ENCODE measurements around the gene FRS2.
A peak's percentile ranks its signal among the peaks of the same experiment; 100 is the strongest.

Gene FRS2

GRCh38 chr12:69466867-69467266, 3.3 kb upstream of the FRS2 start:
- Histone ChIP-seq H3K36me3 (ENCODE audit: control insufficient read depth, insufficient read depth, low read length) (no peaks in the 10 kb centered on the region), H3K9ac (ENCODE audit: low read length) (no peak overlapping the region), H3K4me3 (ENCODE audit: low read depth, low read length) (no peak overlapping the region), H3K4me1 (ENCODE audit: control insufficient read depth, insufficient read depth, low read length) (peaks cover 21% of the 10 kb centered on the region), H3K9me3 (ENCODE audit: control insufficient read depth, insufficient read depth, low read depth, low read length) (no peaks in the 10 kb centered on the region), H3K27ac (ENCODE audit: low read depth, low read length) (no peak overlapping the region), H3K27me3 (ENCODE audit: control insufficient read depth, insufficient read depth, low read length) (no peaks in the 10 kb centered on the region)

GRCh38 chr12:69467366-69467765, 2.8 kb upstream of the FRS2 start:
- peaks cover 22% of the 10 kb centered on the region for H3K4me1 ChIP-seq (ENCODE audit: control insufficient read depth, insufficient read depth, low read length)
- H3K9ac ChIP-seq (ENCODE audit: low read length), result no peak overlapping the region
- H3K27ac ChIP-seq (ENCODE audit: low read depth, low read length), result peak overlapping the region; percentile 22; the same call in 1 of the 2 replicates
- no peaks in the 10 kb centered on the region for H3K36me3 ChIP-seq (ENCODE audit: control insufficient read depth, insufficient read depth, low read length)
- H3K27me3 ChIP-seq (ENCODE audit: control insufficient read depth, insufficient read depth, low read length), result no peaks in the 10 kb centered on the region
- H3K4me3 ChIP-seq (ENCODE audit: low read depth, low read length), result no peak overlapping the region
- H3K9me3 ChIP-seq (ENCODE audit: control insufficient read depth, insufficient read depth, low read depth, low read length), result no peaks in the 10 kb centered on the region

GRCh38 chr12:69468237-69469026, 1.8 kb upstream of the FRS2 start:
- peaks cover 25% of the 10 kb centered on the region for H3K4me1 ChIP-seq (ENCODE audit: control insufficient read depth, insufficient read depth, low read length)
- no peak overlapping the region for H3K4me3 ChIP-seq (ENCODE audit: low read depth, low read length)
- no peaks in the 10 kb centered on the region for H3K27me3 ChIP-seq (ENCODE audit: control insufficient read depth, insufficient read depth, low read length)
- no peak overlapping the region for H3K9ac ChIP-seq (ENCODE audit: low read length)
- H3K27ac ChIP-seq (ENCODE audit: low read depth, low read length), result no peak overlapping the region
- H3K9me3 ChIP-seq (ENCODE audit: control insufficient read depth, insufficient read depth, low read depth, low read length), result no peaks in the 10 kb centered on the region
- no peaks in the 10 kb centered on the region for H3K36me3 ChIP-seq (ENCODE audit: control insufficient read depth, insufficient read depth, low read length)

- Histone ChIP-seq H3K9me3 (ENCODE audit: control insufficient read depth, insufficient read depth, low read depth, low read length) (no peaks in the 10 kb centered on the region), H3K36me3 (ENCODE audit: control insufficient read depth, insufficient read depth, low read length) (no peaks in the 10 kb centered on the region), H3K27me3 (ENCODE audit: control insufficient read depth, insufficient read depth, low read length) (no peaks in the 10 kb centered on the region), H3K9ac (ENCODE audit: low read length) (peak overlapping the region; percentile 93), H3K27ac (ENCODE audit: low read depth, low read length) (peak overlapping the region; percentile 96; the same call in 1 of the 2 replicates), H3K4me3 (ENCODE audit: low read depth, low read length) (peak overlapping the region; percentile 99), H3K4me1 (ENCODE audit: control insufficient read depth, insufficient read depth, low read length) (peaks cover 29% of the 10 kb centered on the region)
Measured at GRCh38 chr12:69469854-69470188, 367 bp upstream of the FRS2 start.

- Histone ChIP-seq H3K9ac (ENCODE audit: low read length) (peak overlapping the region; percentile 93), H3K4me1 (ENCODE audit: control insufficient read depth, insufficient read depth, low read length) (peaks cover 38% of the 10 kb centered on the region), H3K27ac (ENCODE audit: low read depth, low read length) (peak overlapping the region; percentile 96; the same call in 1 of the 2 replicates), H3K27me3 (ENCODE audit: control insufficient read depth, insufficient read depth, low read length) (no peaks in the 10 kb centered on the region), H3K9me3 (ENCODE audit: control insufficient read depth, insufficient read depth, low read depth, low read length) (no peaks in the 10 kb centered on the region), H3K4me3 (ENCODE audit: low read depth, low read length) (peak overlapping the region; percentile 99), H3K36me3 (ENCODE audit: control insufficient read depth, insufficient read depth, low read length) (no peaks in the 10 kb centered on the region)
Measured at GRCh38 chr12:69471076-69471430, 865 bp downstream of the FRS2 start.

GRCh38 chr12:69471667-69472385, 1.6 kb downstream of the FRS2 start:
- H3K4me3 ChIP-seq (ENCODE audit: low read depth, low read length), result peak overlapping the region; percentile 99
- no peak overlapping the region for H3K9ac ChIP-seq (ENCODE audit: low read length)
- peaks cover 38% of the 10 kb centered on the region for H3K4me1 ChIP-seq (ENCODE audit: control insufficient read depth, insufficient read depth, low read length)
- no peaks in the 10 kb centered on the region for H3K27me3 ChIP-seq (ENCODE audit: control insufficient read depth, insufficient read depth, low read length)
- no peak overlapping the region for H3K27ac ChIP-seq (ENCODE audit: low read depth, low read length)
- H3K36me3 ChIP-seq (ENCODE audit: control insufficient read depth, insufficient read depth, low read length), result no peaks in the 10 kb centered on the region
- H3K9me3 ChIP-seq (ENCODE audit: control insufficient read depth, insufficient read depth, low read depth, low read length), result no peaks in the 10 kb centered on the region

GRCh38 chr12:69473262-69473661, 3.1 kb downstream of the FRS2 start:
- peak overlapping the region; percentile 31 for H3K9ac ChIP-seq (ENCODE audit: low read length)
- no peaks in the 10 kb centered on the region for H3K9me3 ChIP-seq (ENCODE audit: control insufficient read depth, insufficient read depth, low read depth, low read length)
- H3K27me3 ChIP-seq (ENCODE audit: control insufficient read depth, insufficient read depth, low read length), result no peaks in the 10 kb centered on the region
- H3K27ac ChIP-seq (ENCODE audit: low read depth, low read length), result no peak overlapping the region
- no peaks in the 10 kb centered on the region for H3K36me3 ChIP-seq (ENCODE audit: control insufficient read depth, insufficient read depth, low read length)
- H3K4me3 ChIP-seq (ENCODE audit: low read depth, low read length), result 0 out of 2 replicates have a peak overlapping the region, but pooled peaks have one; percentile 12
- peaks cover 29% of the 10 kb centered on the region for H3K4me1 ChIP-seq (ENCODE audit: control insufficient read depth, insufficient read depth, low read length)

GRCh38 chr12:69474456-69474855, 4.3 kb downstream of the FRS2 start:
- H3K9ac ChIP-seq (ENCODE audit: low read length), result no peak overlapping the region
- H3K4me1 ChIP-seq (ENCODE audit: control insufficient read depth, insufficient read depth, low read length), result peaks cover 25% of the 10 kb centered on the region
- no peak overlapping the region for H3K4me3 ChIP-seq (ENCODE audit: low read depth, low read length)
- H3K27ac ChIP-seq (ENCODE audit: low read depth, low read length), result no peak overlapping the region
- no peaks in the 10 kb centered on the region for H3K9me3 ChIP-seq (ENCODE audit: control insufficient read depth, insufficient read depth, low read depth, low read length)
- no peaks in the 10 kb centered on the region for H3K27me3 ChIP-seq (ENCODE audit: control insufficient read depth, insufficient read depth, low read length)
- H3K36me3 ChIP-seq (ENCODE audit: control insufficient read depth, insufficient read depth, low read length), result no peaks in the 10 kb centered on the region

- Histone ChIP-seq H3K36me3 (ENCODE audit: control insufficient read depth, insufficient read depth, low read length) (no peaks in the 10 kb centered on the region), H3K9ac (ENCODE audit: low read length) (no peak overlapping the region), H3K27ac (ENCODE audit: low read depth, low read length) (no peak overlapping the region), H3K4me1 (ENCODE audit: control insufficient read depth, insufficient read depth, low read length) (peaks cover 22% of the 10 kb centered on the region), H3K4me3 (ENCODE audit: low read depth, low read length) (no peak overlapping the region), H3K9me3 (ENCODE audit: control insufficient read depth, insufficient read depth, low read depth, low read length) (no peaks in the 10 kb centered on the region), H3K27me3 (ENCODE audit: control insufficient read depth, insufficient read depth, low read length) (no peaks in the 10 kb centered on the region)
Measured at GRCh38 chr12:69475237-69475975, 5.2 kb downstream of the FRS2 start.

- Histone ChIP-seq H3K27ac (ENCODE audit: low read depth, low read length) (no peak overlapping the region), H3K4me1 (ENCODE audit: control insufficient read depth, insufficient read depth, low read length) (peaks cover 22% of the 10 kb centered on the region), H3K27me3 (ENCODE audit: control insufficient read depth, insufficient read depth, low read length) (no peaks in the 10 kb centered on the region), H3K9ac (ENCODE audit: low read length) (no peak overlapping the region), H3K4me3 (ENCODE audit: low read depth, low read length) (no peak overlapping the region), H3K36me3 (ENCODE audit: control insufficient read depth, insufficient read depth, low read length) (no peaks in the 10 kb centered on the region), H3K9me3 (ENCODE audit: control insufficient read depth, insufficient read depth, low read depth, low read length) (no peaks in the 10 kb centered on the region)
Measured at GRCh38 chr12:69476276-69477017, 6.3 kb downstream of the FRS2 start.

All from HUES6 (cell line).